ENCODE data around the gene HEG1.

DNA sequence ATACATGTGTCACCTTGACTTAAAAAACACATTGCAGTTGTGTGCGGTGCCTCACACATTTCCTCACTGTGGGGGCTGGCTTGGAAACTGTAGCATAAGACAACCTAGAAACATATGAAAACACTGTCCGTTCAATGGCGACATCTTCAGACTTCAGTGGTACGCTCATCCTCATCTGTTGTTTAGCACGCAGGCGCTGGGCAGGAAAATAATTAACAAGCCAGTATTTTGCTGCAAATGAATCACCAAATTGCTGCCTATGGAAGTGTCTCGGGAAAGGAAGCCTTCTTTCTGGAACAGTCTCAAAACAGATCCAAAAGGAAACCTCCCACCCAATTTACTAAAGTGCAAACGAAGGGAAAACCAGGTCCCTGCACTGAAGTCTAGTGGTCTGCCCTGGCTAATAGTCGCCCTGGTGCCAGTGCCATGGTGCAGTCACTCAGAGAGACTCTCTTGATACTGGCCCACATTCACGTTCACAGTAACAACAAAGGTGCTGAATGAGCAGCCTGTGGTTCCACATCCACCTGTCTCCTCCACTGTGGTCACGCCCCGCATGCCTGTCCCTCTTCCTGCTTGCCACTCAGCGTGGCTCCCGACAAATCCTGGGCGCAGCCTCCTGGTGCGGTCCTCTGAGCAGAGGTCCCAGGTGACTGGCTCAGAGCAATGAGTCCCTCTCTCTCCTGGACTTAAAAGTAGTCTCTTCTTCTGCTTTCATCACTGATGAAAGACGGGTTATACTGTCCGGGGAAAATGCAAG is 85.7 kb downstream of the HEG1 start:
- TF ChIP-seq, protein P1, sequence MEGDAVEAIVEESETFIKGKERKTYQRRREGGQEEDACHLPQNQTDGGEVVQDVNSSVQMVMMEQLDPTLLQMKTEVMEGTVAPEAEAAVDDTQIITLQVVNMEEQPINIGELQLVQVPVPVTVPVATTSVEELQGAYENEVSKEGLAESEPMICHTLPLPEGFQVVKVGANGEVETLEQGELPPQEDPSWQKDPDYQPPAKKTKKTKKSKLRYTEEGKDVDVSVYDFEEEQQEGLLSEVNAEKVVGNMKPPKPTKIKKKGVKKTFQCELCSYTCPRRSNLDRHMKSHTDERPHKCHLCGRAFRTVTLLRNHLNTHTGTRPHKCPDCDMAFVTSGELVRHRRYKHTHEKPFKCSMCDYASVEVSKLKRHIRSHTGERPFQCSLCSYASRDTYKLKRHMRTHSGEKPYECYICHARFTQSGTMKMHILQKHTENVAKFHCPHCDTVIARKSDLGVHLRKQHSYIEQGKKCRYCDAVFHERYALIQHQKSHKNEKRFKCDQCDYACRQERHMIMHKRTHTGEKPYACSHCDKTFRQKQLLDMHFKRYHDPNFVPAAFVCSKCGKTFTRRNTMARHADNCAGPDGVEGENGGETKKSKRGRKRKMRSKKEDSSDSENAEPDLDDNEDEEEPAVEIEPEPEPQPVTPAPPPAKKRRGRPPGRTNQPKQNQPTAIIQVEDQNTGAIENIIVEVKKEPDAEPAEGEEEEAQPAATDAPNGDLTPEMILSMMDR (IDR thresholded peaks at IDR 0.05), result no peak
- TF ChIP-seq POLR2A (IDR thresholded peaks at IDR 0.05) (no peak), POLR2AphosphoS5 (IDR thresholded peaks at IDR 0.05) (no peak), EP300 (IDR thresholded peaks at IDR 0.05) (no peak)

All from stomach (tissue), 4 donors.